DLD1 (cell line): ENCODE results near the gene NR2C2.

Experiments used
- in situ Hi-C: cut with HindIII; loops from 2 replicates; pipeline ENCODE4 v1.10.0; 2017; ENCODE audit warnings: low sequenced_read_pairs

The NR2C2 gene

GRCh38 chr3:15096046-15096445 is 148.7 kb downstream of the NR2C2 start:
- in situ Hi-C loops = no loop called here

GRCh38 chr3:15097891-15098290 is 150.5 kb downstream of the NR2C2 start:
- in situ Hi-C loops = no loop called here
